Measurements from ENCODE around the gene XYLB.

GRCh38 chr3:38421679-38422336, 75.2 kb downstream of the XYLB start:
- no peak for TF ChIP-seq TAF1 (IDR thresholded peaks at IDR 0.05; ENCODE audit: low read depth)
- no peak for TF ChIP-seq POLR2AphosphoS5 (IDR thresholded peaks at IDR 0.05)
- TF ChIP-seq EP300 (conservative IDR thresholded peaks at IDR 0.05; ENCODE audit: poor library complexity, severe bottlenecking): no peak
- TF ChIP-seq, protein P1, sequence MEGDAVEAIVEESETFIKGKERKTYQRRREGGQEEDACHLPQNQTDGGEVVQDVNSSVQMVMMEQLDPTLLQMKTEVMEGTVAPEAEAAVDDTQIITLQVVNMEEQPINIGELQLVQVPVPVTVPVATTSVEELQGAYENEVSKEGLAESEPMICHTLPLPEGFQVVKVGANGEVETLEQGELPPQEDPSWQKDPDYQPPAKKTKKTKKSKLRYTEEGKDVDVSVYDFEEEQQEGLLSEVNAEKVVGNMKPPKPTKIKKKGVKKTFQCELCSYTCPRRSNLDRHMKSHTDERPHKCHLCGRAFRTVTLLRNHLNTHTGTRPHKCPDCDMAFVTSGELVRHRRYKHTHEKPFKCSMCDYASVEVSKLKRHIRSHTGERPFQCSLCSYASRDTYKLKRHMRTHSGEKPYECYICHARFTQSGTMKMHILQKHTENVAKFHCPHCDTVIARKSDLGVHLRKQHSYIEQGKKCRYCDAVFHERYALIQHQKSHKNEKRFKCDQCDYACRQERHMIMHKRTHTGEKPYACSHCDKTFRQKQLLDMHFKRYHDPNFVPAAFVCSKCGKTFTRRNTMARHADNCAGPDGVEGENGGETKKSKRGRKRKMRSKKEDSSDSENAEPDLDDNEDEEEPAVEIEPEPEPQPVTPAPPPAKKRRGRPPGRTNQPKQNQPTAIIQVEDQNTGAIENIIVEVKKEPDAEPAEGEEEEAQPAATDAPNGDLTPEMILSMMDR (IDR thresholded peaks at IDR 0.05; ENCODE audit: poor library complexity, severe bottlenecking): no peak
- no peak for TF ChIP-seq SMC3 (conservative IDR thresholded peaks at IDR 0.05; ENCODE audit: poor library complexity)
- no peak for TF ChIP-seq EZH2 (IDR thresholded peaks at IDR 0.05; ENCODE audit: borderline replicate concordance, insufficient read depth, low read length, poor library complexity, severe bottlenecking)
